Suppressor macrophage treated with lipopolysaccharide for 4 hours (primary cell): ENCODE data around the gene CHRND.
"Not testable (repeated sequence)": the region's sequence is repeated elsewhere in the genome, so short reads cannot be mapped to it uniquely, and the experiment has no call there.

Experiments used
- DNase-seq: peaks from one replicate; pipeline ENCODE4 v3.0.0-alpha.2; 2020

The CHRND gene

GRCh38 chr2:232528746-232529460 lies 2.9 kb downstream of the CHRND start:
- peak; percentile 30 for DNase-seq

- no peak for DNase-seq
Measured at GRCh38 chr2:232529806-232530547, 4.0 kb downstream of the CHRND start.

GRCh38 chr2:232530626-232531260 lies 4.8 kb downstream of the CHRND start:
- no peak for DNase-seq

DNA sequence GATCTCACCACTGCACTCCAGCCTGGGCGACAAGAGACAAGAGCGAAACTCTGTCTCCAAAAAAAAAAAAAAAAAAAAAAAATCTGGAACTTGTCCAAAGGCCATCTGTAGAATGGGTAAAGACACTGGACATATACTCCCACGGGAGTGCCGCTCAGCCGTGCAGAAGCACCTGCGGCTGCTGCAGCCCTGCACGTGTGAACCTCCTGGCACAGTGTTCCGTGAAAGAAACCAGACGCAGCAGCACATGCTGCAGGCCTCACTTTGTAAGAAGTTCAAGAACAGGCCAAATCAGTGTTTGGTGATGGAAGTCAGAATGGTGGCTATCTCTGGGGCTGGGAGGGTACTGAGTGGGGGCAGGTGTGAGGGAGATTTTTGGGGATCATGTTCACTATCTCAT lies 6.5 kb downstream of the CHRND start:
- DNase-seq, result no peak

GRCh38 chr2:232532821-232533220 lies 6.9 kb downstream of the CHRND start:
- DNase-seq, result not testable (repeated sequence)

GRCh38 chr2:232533944-232534710 lies 8.2 kb downstream of the CHRND start:
- no peak for DNase-seq

DNA sequence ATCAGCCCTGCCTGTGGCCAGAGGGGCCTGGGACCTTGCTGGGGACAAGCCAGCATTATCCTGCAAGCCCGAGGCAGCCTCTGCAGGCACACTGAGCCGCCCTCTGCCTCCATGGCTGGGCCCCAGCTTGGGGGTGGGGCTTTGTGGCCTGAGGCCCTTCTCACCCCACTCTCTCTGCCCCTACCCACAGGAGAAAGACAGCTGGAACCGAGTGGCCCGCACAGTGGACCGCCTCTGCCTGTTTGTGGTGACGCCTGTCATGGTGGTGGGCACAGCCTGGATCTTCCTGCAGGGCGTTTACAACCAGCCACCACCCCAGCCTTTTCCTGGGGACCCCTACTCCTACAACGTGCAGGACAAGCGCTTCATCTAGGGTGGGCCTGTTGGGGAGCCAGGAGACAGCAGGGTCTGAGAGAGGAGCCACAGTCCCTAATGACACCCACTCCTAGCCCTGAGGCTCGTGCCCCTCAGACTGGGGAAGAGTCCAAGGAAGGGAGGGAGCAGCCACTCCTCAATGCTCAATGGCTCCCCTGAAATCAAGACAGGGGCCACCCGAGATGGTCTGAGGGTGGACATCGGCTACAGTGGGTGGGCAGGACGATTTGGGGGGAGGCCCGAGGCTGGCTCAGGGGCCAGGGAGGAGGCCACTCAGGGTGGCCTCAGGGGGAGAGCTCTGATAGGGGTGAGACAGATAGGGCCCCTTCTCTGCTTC lies 9.1 kb downstream of the CHRND start:
- DNase-seq, result no peak

GRCh38 chr2:232535761-232536530 lies 10.0 kb downstream of the CHRND start:
- DNase-seq, result no peak

DNA sequence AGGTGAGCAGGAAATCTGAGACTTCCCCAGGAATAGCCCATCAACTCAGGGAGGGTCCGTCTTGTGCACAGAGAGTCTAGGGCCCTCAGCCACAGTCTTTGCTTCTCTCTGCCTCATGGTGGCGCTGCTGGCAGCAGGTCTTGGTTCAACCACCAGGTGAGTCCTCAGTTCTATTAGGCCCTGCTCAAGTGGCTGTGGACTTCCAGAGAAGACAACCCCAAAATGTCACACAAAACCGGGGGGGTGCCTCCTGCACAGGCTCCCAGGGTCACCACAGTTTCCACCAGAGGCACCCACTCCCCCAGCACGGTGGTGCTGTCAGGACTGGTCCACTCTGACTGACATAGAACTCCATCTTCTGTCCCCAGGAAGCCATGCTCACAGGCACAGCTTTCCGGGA lies 11.1 kb downstream of the CHRND start:
- no peak for DNase-seq

- DNase-seq, result no peak
Measured at GRCh38 chr2:232537499-232537898, 11.5 kb downstream of the CHRND start.

- DNase-seq, result peak; percentile 47
Measured at GRCh38 chr2:232538671-232539070, 12.7 kb downstream of the CHRND start.

- DNase-seq, result no peak
Measured at GRCh38 chr2:232539298-232540231, 13.6 kb downstream of the CHRND start, which contains the start of gene CHRNG. Gene CHRNG, plus strand, starts transcription at chr2:232539692. Its CDS starts 56 bp downstream, at chr2:232539748.

DNA sequence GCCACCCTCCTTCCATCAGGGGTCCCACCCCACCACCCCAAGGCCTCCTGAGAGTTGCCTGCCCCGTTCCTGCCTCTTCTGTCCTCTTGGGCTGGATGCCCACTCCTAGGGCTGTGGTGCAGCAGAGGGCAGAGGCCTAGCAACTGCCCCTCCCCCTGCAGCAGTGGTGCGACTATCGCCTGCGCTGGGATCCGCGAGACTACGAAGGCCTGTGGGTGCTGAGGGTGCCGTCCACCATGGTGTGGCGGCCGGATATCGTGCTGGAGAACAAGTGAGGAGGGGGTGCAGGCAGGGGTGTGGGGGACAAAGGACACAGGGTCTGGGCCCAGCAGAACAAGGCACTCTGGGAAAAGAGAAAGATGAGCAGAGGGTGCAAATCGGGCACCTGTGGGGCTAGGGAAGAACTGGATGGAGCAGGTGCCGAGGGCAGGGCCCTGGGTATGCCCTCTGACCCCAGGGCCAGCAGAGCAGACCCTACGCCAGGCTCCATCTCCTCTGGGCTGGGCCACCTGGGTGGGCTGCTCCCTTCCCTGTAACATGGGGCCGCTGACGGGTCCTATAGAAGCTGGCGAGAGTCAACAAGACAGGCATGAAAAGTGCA lies 14.6 kb downstream of the CHRND start:
- DNase-seq, result no peak

DNA sequence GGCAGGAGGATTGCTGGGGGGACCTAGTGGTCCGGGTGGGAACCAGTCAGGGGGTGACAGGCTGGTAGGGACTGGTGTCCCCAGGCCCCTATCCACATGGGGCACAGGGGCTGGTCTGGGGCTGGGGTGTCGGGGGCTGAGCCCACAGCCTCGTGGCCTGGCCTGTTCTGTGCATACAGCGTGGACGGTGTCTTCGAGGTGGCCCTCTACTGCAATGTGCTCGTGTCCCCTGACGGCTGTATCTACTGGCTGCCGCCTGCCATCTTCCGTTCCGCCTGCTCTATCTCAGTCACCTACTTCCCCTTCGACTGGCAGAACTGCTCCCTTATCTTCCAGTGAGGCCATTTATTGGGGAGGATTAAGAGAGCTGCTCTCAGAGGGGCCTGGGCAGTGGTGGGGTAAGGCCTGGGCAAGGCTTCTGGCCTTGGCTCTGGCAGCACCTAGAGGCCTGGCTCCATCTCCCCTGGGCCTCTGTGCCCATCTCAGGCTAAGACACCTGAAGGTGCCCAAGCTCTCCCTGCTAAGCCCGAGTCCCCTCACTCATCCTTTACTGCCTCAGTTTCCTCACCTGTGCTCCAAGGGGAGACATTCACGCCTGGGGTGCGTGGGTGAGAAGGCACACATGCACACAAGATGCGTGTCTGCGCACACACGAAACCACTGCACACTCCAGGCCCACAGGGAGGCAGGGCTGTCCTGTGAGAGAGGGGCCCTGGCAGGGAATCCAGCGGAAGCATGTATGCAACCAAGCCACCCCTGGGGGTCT lies 15.4 kb downstream of the CHRND start:
- peak; percentile 15 for DNase-seq

DNA sequence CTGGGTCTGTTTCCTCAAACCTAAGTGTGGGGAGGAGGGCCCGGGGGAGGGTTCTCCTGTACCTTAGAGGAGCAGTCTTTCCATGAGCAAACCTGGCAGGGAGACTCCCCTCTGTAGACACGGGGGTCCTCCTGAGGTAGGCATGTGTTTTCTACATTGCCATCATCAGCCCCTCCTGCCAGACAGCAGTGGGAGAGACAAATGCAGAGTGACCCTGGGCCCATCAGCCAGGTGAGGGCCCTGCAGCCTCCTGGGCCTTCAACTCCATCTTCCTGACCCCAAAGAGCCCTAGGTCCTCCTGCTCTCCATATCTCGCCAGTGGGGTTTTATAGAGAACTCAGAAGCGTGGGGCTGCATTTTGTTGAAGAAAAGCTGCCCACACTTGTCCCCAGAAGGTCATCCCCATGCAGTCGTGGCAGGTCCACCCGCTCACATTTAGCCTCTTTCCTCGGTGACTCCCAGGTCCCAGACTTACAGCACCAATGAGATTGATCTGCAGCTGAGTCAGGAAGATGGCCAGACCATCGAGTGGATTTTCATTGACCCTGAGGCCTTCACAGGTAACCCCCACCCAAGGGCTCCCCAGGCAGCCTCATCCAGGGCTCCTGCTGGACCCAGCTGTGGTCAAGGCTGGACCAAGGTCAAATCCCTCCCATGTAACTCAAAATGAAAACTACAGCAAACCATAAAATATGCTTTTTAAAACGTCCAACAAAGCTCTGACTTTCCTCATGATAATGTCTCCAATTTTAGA lies 16.2 kb downstream of the CHRND start:
- DNase-seq, result no peak

- no peak for DNase-seq
Measured at GRCh38 chr2:232542715-232543467, 16.9 kb downstream of the CHRND start.

DNA sequence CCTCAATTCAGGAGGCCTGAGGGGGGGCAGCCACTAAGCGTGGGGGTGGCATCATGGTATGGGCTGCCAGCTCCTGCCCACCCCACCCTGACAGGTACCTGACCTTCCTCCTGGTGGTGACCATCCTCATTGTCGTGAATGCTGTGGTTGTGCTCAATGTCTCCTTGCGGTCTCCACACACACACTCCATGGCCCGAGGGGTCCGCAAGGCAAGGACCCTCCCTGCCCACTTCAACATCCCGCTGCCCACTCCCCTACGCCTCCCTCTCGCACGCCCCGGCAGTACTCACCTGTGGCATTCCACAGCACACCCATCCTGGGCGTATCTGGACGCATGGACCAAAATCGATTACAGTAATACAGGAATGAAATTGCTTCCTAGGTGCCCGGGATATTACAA lies 17.5 kb downstream of the CHRND start:
- no peak for DNase-seq
